Stimulated activated CD8-positive, alpha-beta memory T cell treated with anti-CD3 and anti-CD28 coated beads, Interleukin-15, amount 100 ng/mL, for 1 hour (primary cell): ENCODE results near the gene KDM6B.
A peak's percentile ranks its signal among the peaks of the same experiment; 100 is the strongest.
"Not testable (repeated sequence)": the region's sequence is repeated elsewhere in the genome, so short reads cannot be mapped to it uniquely, and the experiment has no call there.

Source experiments
- DNase-seq: peaks from one replicate; pipeline ENCODE4 v3.0.0-alpha.2; 2020; ENCODE audit warnings: low read depth

Gene KDM6B

DNA sequence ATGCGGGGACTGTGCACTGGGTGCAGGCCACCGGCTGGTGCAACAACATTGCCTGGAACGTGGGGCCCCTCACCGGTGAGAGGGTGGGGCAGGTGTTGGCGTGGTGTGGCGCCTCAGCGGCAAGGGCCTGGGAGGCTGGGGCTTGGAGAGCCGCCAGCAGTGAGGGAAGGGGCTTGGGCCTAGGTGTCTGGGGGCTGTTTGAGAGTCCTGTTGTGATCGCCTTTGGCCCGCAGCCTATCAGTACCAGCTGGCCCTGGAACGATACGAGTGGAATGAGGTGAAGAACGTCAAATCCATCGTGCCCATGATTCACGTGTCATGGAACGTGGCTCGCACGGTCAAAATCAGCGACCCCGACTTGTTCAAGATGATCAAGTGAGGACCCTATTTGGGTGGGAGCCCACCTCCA, 18.2 kb downstream of the KDM6B start:
- no peak for DNase-seq

- DNase-seq, result no peak
Measured at GRCh38 chr17:7852919-7853690, 19.1 kb downstream of the KDM6B start.

GRCh38 chr17:7853691-7854038, 19.6 kb downstream of the KDM6B start:
- no peak for DNase-seq

- no peak for DNase-seq
Measured at GRCh38 chr17:7854078-7854777, 20.2 kb downstream of the KDM6B start.

DNA sequence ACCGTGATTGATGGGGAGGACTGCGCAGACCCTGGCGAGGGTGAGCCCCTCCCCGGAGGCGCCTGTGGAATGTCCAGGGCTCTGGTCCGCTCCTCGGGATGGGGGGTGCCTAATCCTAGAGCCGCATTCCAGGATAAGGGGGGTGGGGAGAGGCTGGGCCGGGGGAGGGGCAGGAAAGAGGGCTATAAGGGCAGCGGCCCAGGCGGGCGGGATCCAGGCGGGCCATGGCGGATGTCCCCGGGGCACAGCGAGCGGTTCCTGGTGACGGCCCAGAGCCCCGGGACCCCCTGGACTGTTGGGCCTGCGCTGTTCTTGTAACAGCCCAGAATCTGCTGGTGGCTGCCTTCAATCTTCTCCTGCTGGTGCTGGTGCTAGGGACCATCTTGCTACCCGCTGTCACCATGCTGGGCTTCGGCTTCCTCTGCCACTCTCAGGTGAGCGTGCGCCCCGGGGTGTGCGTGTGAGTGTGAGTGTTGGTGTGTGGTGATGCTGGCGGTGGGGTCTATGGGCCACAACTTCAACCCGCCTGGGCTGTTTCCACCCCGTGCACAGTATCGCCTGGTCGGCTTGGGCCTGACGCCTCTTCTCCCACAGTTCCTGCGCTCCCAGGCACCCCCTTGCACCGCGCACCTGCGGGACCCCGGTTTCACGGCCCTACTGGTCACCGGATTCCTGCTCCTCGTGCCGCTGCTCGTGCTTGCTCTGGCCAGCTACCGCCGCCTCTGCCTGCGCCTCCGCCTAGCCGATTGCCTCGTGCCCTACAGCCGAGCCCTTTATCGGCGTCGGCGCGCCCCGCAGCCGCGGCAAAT, 21.0 kb downstream of the KDM6B start, which contains the start of gene TMEM88:
Gene TMEM88, plus strand, starts transcription at position 216 of the 809 bp plus-strand sequence. Its CDS starts 9 bp downstream, at position 225.
- DNase-seq, result no peak

- DNase-seq, result no peak
Measured at GRCh38 chr17:7855660-7856010, 21.6 kb downstream of the KDM6B start.

DNA sequence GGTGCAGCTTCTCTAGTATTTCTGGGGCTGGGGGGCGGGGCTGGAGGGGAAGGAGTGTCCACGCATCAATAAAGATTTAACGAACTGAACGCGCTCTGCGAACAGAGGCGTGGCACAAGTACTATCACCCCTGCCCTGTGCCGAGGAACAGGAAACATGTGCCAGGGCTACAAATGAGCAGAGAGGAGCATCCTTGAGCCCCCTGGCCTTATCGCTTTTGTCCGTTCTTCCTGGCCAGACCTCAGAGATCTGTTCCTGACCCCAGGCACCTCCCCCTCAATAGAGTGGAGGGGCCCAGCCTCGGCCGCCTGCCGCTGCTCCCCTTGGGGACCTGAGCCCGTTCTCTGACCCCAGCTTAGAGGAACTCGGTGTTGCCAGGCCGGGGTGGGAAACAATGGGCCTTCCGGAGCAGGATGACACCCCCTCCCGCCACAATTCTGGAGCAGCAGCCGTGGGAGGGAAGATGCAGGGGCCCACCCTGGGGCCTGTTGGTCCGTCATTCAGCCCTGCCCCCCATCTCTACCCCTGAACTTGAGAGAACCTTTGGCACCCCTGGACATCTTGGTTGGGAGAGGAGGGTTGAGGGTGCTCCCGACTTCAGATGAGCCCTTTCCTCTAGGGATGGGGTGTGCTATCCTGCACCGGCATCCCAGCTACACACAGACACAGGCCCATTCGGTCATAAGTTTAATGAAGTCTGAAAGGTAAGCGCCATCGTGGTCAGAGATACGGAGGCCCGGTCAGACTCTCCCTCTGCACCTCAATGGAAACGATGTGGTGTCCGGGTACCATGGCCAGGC, 22.2 kb downstream of the KDM6B start:
- DNase-seq, result no peak

- peak; percentile 88 for DNase-seq
Measured at GRCh38 chr17:7856811-7857712, 23.0 kb downstream of the KDM6B start, which contains the start of gene NAA38. Gene NAA38, minus strand, starts transcription at chr17:7857559. Its CDS starts 96 bp downstream, at chr17:7857463.

DNA sequence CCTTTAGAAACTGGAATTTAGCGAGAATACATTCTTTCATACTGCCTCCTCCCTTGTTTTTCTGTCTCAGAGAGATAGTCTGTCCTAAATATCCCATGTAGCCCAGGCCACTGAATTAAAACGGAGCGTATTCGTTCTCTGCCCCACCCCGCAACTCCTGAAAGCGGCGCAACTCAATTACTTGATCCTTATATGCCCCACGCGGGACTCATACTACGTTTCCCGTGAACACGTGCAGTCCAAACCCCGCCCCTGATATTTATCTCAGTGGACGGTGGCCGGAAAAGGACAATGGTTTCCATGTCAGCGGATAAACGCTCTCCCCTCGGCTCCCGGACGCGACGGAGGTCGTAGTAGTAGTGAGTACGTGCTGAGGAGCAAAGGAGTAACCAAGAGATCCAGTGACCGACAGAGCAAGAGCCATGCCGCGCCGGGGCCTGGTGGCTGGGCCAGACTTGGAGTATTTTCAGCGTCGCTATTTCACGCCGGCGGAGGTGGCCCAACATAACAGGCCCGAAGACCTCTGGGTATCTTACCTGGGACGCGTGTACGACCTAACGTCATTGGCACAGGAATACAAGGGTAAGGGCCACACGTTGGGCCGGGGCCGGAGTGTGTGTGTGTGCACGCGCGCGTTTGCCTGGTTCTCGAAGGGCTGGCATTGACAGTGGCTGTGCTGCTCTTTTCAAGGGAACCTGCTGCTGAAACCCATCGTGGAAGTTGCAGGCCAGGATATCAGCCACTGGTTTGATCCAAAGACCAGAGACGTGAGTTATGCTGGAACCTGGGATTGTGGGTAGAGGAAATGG, 23.9 kb downstream of the KDM6B start, which contains the start of gene CYB5D1:
Gene CYB5D1, plus strand, starts transcription at position 291 of the 809 bp plus-strand sequence. Its CDS starts 132 bp downstream, at position 423.
- DNase-seq, result peak; percentile 82

- DNase-seq, result no peak
Measured at GRCh38 chr17:7858522-7858810, 24.4 kb downstream of the KDM6B start.

DNA sequence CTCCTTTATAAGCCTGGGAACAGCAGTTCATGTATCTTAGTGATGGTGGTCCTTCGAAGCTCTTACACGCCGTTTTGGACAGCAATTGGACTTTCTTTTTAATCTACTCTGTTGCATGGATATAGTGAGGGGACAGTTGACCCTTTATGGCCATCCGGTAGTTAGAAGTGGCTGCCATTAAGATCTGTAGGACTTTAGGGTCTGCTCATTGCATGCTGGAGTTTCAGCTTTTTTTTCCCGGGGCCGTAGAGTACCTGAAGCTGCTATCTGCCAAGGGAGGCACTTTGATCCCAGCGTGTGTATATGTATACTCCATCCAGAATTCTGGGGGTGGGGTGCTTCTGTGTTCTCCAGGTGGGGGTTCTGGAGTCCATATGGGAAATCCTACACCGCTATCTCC, 25.0 kb downstream of the KDM6B start:
- no peak for DNase-seq

- no peak for DNase-seq
Measured at GRCh38 chr17:7862692-7863437, 28.8 kb downstream of the KDM6B start.

DNA sequence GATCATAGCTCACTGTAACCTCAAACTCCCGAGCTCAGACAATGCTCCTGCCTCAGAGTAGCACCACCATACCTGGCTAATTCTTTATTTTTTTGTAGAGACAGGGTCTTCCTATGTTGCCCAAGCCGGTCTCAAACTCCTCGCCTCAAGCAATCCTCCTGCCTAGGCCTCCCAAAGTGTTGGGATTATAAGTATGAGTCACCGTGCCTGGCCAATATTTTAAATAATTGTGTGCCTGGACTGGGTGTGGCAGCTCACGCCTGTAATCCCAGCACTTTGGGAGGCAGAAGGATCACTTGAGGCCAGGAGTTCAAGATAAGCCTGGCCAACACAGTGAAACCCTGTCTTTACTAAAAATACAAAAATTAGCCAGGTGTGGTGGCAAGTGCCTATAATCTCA, 30.4 kb downstream of the KDM6B start:
- not testable (repeated sequence) for DNase-seq

- DNase-seq, result no peak
Measured at GRCh38 chr17:7864995-7865650, 31.1 kb downstream of the KDM6B start.

- no peak for DNase-seq
Measured at GRCh38 chr17:7867881-7868329, 33.9 kb downstream of the KDM6B start.

- DNase-seq, result no peak
Measured at GRCh38 chr17:7873051-7873450, 39.0 kb downstream of the KDM6B start.

DNA sequence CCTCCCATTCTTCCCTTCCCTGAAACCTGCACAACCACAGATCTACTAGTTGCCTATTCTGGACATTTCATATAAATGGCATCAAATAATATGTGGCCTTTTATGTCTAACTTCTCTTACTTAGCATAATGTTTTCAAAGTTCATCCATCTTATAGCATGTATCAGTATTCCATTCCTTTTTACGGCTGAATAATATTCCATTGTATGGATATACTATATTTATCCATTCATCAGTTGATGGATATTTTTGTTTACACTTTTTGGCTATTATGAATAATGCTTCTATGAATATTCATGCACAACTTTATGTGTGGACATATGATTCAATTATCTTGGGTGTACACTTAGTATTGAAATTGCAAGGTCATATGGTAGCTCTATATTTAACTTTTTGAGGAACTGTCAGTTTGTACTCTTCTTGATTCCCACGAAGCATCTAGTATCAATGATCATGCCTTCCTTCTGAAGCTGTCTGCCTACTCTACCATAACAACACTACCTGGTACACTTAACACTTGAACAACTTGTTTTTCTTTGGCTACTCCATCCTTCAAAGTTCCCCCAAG, 41.9 kb downstream of the KDM6B start:
- no peak for DNase-seq

- no peak for DNase-seq
Measured at GRCh38 chr17:7878234-7878633, 44.2 kb downstream of the KDM6B start.
